Loucy (cell line): ENCODE results near the gene CCK.

ENCODE experiments used
- CTCF ChIP-seq: fragments of 200-600 bp; sonication (generic); conservative IDR thresholded peaks from 2 replicates; pipeline ENCODE4 v1.5.1; 2014; ENCODE audit warnings: mild to moderate bottlenecking, antibody characterized with exemption, low read length
- EZH2phosphoT487 ChIP-seq: fragments of 200-600 bp; IDR thresholded peaks from 2 replicates; pipeline ENCODE4 v1.6.1; 2018; ENCODE audit warnings: antibody characterized with exemption, mild to moderate bottlenecking, moderate library complexity, borderline replicate concordance

DNA sequence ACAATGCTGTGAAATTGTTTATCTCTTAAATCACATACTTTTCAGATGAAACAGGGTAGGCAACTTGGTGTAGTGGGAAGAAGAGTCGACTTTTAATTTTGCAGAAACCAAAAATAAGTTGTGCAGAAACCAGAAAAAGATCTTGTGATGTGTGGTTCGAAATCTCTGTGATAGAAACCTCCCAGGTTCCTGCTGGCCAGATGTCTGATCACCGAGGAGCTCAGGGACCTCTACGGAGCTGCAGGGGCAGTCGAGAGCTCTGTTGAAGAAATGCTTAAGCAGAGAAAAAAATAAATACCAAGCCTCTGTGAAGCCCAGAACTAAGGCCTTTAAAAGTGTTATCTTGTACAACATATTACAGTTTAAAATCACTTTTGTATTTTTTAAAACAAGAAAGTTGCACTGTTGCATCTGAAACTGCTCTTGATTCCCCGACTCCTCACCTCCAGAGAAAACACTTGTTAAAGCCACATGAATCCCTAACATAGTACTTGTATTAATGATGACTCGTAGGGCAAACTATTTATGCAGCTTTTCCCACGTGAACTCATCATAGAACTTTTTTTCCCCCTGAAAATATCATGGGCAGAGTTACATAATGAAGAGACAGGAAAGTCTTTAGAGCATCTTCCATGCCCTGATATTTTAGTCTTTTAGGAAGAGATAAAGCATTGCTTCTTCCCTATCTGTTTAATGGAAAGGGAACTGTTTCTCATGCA lies 51.3 kb downstream of the CCK start:
- TF ChIP-seq CTCF: no peak
- TF ChIP-seq EZH2phosphoT487: no peak
